HG02870 (cell line): Measurements from ENCODE around the gene HK1.
A peak's percentile ranks its signal among the peaks of the same experiment; 100 is the strongest.

Experiments
- ATAC-seq: cut with Tn5 transposase; IDR thresholded peaks from one replicate; pipeline ENCODE4 v1.9.1; 2021; ENCODE audit warnings: mild to moderate bottlenecking, moderate library complexity; ENCODE audit not compliant: unreplicated experiment

HK1 gene

DNA sequence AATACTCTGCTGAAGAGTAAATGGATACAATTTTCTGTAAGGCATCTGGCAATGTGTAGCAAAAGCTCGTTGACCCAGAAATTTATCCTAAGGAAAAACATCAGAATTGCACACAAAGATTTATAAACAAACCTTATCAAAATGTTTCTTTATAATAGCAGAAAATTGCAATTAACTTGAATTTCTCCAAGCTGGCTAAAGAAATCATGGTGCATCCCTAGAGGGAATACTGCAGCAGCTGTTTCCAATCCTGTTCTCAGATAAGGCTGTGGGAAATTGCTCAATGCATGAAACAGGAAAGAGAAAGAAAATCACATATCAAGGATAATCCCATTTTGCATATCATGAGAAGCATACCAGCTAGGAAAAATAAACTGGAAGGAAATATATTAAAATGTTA is 119.7 kb downstream of the HK1 start:
- ATAC-seq, result no peak

DNA sequence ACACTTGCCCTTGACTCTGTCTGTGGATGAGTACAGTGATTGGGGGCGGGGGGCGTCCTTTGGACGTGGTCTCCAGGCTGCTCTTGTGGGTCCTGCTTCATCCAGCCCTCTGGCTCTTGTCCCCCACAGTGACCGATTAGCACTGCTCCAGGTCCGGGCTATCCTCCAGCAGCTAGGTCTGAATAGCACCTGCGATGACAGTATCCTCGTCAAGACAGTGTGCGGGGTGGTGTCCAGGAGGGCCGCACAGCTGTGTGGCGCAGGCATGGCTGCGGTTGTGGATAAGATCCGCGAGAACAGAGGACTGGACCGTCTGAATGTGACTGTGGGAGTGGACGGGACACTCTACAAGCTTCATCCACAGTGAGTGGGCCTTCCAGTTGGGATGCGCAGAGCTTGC is 120.2 kb downstream of the HK1 start:
- no peak for ATAC-seq

GRCh38 chr10:69400936-69401335 is 122.6 kb downstream of the HK1 start:
- no peak for ATAC-seq

GRCh38 chr10:69401416-69401815 is 123.1 kb downstream of the HK1 start:
- ATAC-seq, result no peak

DNA sequence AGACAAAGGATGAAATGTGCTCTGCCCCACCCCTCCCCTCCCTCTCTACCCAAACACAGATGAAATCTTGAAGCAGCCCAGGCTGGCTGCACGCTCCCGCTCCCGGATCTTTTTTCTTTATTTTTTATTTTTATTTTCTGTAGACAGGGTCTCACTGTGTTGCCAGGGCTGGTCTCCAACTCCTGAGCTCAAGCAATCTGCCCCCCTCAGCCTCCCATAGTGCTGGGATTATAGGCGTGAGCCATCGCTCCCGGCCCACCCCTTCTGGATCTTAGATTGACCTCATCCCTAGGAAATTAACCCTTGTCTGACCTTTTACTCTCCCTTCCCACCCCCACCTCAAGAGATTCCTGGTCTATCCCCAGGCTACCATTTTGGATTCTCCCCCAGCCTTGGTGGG is 124.1 kb downstream of the HK1 start:
- no peak for ATAC-seq

DNA sequence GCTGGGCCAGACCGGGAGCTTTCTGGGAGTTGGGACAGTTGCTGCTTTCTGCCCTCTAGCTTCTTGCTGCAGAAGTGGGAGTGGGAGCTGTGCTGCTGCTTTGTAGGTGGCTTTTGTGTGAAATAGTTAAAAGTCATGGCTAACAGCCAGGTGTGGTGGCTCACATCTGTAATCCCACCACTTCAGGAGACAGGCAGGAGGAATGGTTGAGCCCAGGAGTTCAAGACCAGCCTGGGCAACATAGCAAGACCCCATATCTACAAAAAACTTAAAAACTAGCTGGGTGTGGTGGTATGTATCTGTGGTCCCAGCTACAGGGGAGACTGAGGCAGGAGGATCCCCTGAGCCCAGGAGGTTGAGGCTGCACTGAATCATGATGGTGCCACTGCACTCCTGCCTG is 124.8 kb downstream of the HK1 start:
- no peak for ATAC-seq

DNA sequence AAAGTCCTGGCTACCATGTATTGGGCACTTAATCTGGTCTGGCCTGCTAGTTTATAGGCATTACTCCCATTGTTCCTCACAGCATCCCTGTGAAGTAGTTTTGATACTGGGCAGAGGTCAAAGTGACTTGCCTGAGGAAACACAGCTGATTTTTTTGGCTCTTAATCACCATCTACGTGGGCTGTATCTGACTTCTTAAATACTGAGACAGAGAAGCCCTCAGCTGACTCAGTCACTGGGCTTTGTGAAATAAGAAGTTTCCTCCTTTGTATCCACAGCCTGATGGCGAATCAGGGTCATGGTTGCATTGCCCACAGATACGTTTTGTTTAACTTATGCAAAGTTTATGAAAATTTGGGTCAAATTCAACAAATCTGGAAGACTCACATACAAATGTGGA is 125.2 kb downstream of the HK1 start:
- ATAC-seq, result no peak

DNA sequence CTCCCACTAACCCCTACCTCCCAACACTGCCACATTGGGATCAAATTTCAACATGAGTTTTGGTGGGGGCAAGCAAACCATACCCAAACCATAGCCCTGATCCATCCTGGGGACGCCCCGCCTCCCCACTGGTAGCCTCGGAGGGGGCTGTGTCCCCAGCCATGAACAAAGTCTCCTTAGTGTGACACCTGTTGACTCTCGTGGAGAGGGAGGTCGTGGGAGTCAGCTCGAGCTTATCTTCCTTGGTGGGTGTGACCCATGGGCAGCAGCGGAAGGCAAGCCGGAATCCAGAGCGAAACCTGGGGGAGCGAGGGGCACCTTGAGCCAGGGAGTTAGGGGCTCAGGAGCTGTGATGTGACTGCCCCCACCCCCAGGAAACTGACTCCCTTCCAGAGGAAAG is 126.5 kb downstream of the HK1 start:
- no peak for ATAC-seq

GRCh38 chr10:69405221-69405620 is 126.9 kb downstream of the HK1 start:
- ATAC-seq, result no peak

DNA sequence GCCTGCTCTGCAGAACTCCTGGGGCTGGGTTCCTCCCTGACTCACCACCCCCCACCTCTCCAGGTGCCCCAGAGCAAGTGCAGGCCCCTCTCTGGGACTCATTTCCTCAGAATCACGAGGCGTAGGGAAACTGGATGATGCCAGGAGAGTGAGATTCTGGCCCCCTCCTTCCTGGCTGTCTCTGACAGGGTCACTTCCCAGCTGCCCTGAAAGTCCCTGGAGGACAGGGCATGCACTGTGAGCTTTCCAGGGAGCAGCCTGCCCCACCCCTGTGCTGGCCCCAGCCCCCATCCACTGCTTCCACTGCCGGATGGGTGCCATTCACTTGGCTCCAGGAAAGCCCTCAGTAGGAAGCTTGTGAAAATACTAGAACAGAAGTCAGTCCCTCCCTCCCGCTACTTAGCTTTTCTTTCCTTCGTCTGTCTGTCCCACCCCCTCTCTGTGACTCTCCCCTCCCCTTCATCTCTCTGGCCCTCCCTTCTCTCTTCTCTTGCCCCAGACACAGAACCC is 128.1 kb downstream of the HK1 start:
- ATAC-seq, result no peak

DNA sequence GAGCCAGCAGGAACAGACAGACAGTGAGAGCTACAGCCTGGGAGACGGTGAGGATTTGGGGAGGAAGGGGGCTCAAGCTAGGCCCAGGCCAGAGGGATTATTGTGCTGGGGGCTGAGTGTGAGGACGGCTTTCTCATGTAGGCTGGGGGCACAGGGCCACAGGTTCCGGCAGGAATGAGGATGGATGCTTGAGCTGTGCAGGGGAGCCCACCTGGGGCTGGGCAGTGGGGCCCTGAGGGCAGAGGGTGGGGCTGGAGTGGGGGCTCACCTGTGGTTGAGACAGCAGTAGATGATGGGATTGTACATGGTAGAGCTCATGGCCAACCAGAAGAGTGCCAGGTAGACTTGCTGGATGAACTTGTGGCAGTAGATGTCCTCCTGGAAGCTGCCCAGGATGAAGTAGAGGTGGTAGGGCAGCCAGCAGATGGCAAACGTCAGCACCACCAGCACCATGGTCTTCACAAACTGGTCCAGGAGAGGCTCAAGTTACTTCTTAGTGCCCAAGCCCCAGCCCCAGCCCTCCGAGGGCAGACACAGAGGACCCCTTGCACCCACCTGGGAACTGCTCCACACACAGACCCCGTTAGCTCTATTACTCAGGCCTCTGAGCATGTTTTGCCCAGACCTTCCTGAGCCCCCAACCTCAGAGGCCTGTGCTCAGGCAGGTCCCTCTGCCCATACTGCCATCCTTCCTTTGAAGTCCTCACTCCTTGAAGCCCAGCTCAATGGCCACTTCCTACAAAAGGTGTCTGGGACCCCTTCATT is 128.7 kb downstream of the HK1 start:
- no peak for ATAC-seq

- no peak for ATAC-seq
These were observed 129.5 kb downstream of the HK1 start for GRCh38 chr10:69407621-69408301.

GRCh38 chr10:69408318-69409175 is 130.3 kb downstream of the HK1 start:
- peak; percentile 65 for ATAC-seq

GRCh38 chr10:69409176-69409495 is 130.8 kb downstream of the HK1 start:
- ATAC-seq, result no peak

GRCh38 chr10:69409968-69410367 is 131.7 kb downstream of the HK1 start:
- ATAC-seq, result no peak

- ATAC-seq, result no peak
These were observed 132.2 kb downstream of the HK1 start for GRCh38 chr10:69410487-69410886.

GRCh38 chr10:69411476-69411875 is 133.2 kb downstream of the HK1 start:
- no peak for ATAC-seq

DNA sequence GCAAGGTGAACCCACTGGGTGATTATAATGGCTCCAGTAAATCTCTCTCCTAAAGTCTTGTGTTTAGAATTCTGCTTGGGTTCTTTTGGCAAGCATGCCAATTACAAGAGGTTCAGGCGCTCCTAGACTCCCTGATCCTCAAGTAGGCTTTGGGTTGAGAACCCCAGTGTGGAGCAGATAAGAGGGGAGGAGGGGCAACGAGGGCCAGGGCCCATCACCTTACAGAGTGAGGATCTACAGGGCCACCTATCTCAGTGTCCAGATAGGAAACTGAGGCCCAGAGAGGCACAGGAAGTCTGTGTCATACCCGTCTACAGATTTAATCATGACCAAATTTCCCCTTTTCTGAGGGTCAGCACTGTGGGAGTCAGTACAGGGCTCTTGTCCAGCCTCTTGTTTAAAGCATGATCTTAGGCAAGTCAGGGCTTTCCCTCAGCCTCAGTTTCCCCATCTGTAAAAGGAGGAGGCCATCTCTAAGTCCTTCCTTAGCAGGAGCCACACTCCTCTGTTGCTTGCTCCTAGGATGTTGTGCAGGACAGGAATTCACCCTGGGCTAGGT is 134.0 kb downstream of the HK1 start:
- ATAC-seq, result no peak

GRCh38 chr10:69413221-69413865 is 135.0 kb downstream of the HK1 start:
- ATAC-seq, result no peak

DNA sequence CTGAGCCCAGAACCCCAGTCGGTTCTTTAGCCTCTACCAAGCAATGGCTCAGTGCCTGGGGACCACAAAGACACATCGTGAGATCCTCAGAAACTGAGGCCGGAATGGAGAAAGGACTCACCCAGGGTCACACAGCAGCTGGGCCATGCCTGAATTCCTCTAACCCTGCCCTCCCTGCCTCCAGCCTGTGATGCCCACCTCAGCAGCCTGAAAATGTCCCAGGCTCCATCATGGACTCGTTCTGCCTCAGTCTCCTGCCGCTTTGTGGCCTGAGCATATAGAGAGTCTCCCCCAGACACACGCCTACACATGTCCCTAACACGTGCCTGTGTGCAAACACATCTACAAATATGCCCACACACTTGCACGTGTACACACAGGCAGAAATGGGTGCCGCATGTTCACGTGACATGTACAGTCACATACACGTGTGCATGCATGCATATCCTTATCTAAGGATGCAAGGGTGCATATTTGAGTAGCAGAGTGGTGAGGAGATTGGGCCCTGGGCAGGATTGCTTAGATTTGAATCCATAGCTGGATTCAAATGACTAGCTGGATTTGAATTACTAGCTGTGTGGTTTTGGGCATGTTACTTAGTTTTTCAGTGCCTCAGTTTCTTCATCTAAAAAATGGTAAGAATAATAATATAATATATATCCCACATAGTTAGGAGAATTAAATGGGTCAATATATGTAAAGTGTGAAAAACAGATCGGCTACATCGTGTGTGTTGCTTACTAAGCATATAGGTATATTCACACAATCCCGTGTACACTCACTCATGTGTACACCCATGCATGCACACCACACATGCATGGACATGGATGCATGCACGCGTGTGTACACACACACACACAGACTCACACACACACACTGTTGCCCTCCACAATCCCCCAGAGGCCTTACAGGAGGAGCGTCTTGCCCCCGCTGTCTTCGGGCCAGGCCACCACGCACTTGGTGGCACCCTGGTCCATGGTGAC is 136.0 kb downstream of the HK1 start:
- no peak for ATAC-seq
